GM19043 (cell line): Measurements from ENCODE around the gene NUP93.
"Not testable (repeated sequence)": the region's sequence is repeated elsewhere in the genome, so short reads cannot be mapped to it uniquely, and the experiment has no call there.

ENCODE experiments used
- ATAC-seq: cut with Tn5 transposase; IDR thresholded peaks from one replicate; pipeline ENCODE4 v1.9.1; 2021; ENCODE audit warnings: low read depth; ENCODE audit not compliant: unreplicated experiment

NUP93 gene

GRCh38 chr16:56774016-56774680, 44.2 kb downstream of the NUP93 start:
- no peak for ATAC-seq

GRCh38 chr16:56775162-56775561, 45.2 kb downstream of the NUP93 start:
- no peak for ATAC-seq

GRCh38 chr16:56776562-56776961, 46.6 kb downstream of the NUP93 start:
- ATAC-seq: no peak

DNA sequence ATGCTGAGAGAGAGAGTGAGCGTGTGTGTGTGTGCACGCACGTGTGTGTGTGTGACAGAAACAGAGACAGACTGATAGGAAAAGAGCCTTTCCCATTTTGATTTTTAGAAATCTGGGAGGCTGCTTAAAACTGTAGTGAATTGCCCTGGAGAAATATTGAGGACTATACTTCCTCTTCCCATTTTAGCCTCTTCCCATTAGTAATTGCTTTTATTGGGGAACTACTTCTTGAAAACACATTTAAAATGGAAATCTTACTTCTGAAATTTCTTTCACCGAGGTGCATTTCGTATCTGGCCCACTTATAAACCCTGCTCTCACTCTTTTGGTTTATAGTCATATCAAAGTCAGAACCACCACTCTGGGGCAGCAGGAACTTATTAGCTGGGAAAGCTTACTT, 47.1 kb downstream of the NUP93 start:
- ATAC-seq: no peak

GRCh38 chr16:56777482-56777881, 47.6 kb downstream of the NUP93 start:
- ATAC-seq: no peak

DNA sequence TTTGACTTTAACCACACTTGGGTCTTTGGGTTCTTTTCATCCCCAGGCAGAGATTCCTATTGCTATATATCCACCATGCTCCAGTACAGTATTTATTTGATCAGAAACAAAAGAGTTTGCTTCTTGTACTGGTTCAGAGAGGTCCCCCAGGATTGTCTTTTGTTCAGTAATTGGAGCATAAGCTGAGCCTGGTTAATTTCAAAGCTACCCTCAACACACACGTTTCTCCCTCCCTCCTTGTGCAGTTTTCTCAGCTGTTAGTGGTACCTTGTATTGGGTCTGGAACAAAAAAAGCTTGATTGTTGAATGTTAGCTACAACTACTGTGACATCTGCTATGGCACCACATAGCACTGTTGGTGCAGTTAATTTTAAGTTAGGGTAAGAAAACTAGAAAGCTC, 50.0 kb downstream of the NUP93 start:
- ATAC-seq: no peak

DNA sequence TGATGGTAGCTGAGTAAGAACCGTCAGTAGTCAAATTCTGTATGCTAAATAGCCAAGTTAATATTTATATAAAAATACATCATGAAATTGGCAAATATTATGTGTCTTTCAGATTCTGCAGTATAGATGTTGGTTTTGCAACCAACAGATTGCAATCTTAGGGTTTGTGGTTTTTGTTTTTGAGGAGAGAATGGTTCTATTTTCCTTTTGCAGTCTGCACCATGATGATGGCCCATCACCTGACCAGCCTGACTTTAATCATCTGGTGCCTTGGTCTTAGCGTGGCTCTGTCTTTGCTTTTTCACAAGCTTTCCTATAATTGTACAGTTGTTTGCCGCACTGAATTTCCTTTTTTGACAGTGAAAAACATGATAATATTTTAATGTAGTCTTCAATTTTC, 50.7 kb downstream of the NUP93 start:
- ATAC-seq: no peak

DNA sequence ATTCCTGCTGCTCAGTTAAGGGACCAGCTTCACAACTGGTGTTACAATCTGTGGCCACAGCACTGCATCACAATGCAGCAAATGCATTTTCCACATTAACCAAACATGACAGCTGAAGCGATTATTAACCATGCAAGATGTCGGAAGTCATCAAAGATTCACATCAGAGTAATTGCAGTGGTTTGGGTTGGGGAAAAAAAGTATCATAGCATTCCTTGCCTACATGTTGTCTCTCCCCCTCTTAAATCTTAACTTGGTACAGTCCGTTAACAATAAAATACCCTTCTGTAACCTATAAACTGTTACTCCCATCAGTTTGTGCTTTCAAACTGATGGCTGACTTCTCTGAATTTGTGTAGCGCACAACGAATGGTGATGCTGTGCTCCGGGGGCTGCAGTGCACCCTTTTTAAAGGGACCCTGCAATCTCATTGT, 51.6 kb downstream of the NUP93 start:
- no peak for ATAC-seq

DNA sequence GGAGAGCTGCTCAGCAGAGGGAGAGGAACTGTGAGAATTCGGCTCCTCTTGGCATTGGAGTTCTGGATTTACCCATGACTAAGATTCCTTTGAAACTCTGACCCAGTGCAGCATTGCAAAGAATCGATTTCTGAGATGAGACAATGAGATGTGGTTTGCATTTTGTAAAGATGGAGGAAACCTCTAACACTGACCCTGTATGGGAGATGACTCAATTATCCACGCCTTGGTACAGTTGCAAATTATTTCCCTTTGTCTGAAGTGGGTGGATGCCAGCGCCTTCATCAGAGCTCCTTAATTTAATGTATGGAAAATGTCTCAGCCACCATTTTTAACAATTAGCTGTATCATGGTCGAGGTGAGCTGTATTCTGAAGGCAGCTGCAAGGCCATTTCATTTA, 53.4 kb downstream of the NUP93 start:
- ATAC-seq: no peak

GRCh38 chr16:56785317-56785716, 55.4 kb downstream of the NUP93 start:
- ATAC-seq: no peak

DNA sequence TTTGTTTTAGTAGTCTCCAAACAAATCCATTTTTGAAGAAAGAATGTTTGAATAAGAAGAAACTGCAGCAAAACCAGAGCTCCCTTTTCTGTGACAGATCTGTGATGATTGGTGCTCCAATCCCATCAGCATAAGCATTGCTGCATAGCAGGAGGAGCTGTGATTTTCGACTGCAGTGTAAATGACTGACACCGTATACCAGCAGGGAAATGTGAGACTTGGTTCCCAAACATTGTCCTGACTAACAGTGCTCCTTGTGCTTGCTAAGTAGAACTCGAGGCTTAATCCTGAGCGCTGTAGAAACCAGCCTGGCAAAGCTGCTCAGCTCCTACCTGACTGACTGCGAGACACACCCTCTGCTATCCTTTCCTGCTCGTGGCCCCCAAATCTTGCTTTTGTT, 57.2 kb downstream of the NUP93 start:
- ATAC-seq: no peak

- no peak for ATAC-seq
Observed at GRCh38 chr16:56788435-56788834, 58.5 kb downstream of the NUP93 start.

- no peak for ATAC-seq
Observed at GRCh38 chr16:56789360-56789759, 59.4 kb downstream of the NUP93 start.

DNA sequence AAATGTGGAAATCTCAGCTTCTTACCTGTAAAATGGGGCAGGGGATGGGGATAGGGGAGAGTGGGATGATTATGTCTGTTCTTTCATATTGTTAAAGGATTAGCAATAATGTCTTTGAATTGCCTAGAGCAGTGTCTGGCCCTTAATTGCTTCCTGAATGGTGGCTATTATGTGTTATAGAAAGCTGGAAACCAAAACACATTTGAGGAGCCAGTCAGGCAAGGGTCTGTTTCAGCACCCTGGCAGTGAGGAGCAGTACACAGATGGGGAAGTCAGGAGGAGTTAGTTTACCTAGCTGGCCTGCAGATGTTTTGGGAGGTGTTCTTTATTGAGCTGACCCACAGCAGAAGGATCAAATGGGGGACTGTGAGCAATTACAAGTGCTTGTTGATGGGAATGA, 63.0 kb downstream of the NUP93 start:
- no peak for ATAC-seq

- ATAC-seq: no peak
Observed at GRCh38 chr16:56793492-56793891, 63.6 kb downstream of the NUP93 start.

GRCh38 chr16:56795011-56795410, 65.1 kb downstream of the NUP93 start:
- no peak for ATAC-seq

- ATAC-seq: not testable (repeated sequence)
Observed at GRCh38 chr16:56797038-56797437, 67.1 kb downstream of the NUP93 start.

- ATAC-seq: no peak
Observed at GRCh38 chr16:56797861-56798260, 67.9 kb downstream of the NUP93 start.

GRCh38 chr16:56798955-56799354, 69.0 kb downstream of the NUP93 start:
- ATAC-seq: no peak

DNA sequence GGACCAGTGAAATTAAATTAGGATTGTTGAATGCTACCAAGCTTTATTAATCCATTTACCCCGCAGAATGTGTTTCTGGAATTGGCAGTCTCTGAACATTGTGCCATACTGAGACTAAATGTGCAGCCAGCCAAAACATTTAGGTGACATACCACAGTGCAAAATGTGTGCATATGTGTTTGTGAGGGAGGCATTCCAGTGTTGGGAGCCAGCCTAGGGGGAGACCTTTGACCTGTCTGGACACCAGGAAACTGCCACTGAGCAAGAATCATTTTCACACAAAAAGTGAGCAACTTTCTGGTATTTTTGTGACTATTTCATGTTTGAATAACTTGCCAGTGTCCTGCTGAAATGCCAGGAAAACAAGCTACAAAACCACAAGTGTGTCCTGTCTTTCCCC, 70.4 kb downstream of the NUP93 start:
- no peak for ATAC-seq

GRCh38 chr16:56801762-56802161, 71.8 kb downstream of the NUP93 start:
- no peak for ATAC-seq

GRCh38 chr16:56807011-56807675, 77.2 kb downstream of the NUP93 start:
- ATAC-seq: no peak
